ENCODE results near the gene SAYSD1. TPM values are rescaled to one million over a fixed set of nuclear protein-coding genes. Genes with fewer than 3 reads are reported as not detected.
A peak's percentile ranks its signal among the peaks of the same experiment; 100 is the strongest.

The SAYSD1 gene
- total and polyA plus RNA-seq, 9 of the 15 experiments (the other 6 are each of a cell fraction or from before 2014, with no cell fraction given), result 3.5 to 19.1 (median 12.4) TPM

DNA sequence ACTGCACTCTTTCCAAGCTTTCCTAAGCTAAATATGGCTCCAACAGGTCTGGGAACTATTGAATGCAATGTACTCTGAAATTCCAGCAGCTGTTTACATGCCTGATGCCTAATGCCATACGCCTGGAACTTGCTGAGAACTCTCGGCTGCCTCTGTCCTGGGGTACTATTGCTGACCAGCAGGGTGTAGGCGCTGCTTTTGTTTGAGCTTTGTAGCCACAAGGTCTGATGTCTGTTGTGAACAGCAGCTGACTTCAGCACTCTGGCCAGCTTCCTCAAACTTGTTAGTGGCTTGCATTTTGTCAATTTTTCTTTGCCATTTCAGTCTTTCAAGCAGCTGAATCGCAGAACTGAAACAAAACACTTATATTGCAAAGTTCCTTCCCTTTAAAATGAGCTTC, 26.7 kb downstream of the SAYSD1 start (continued):
- TF ChIP-seq, protein P1, sequence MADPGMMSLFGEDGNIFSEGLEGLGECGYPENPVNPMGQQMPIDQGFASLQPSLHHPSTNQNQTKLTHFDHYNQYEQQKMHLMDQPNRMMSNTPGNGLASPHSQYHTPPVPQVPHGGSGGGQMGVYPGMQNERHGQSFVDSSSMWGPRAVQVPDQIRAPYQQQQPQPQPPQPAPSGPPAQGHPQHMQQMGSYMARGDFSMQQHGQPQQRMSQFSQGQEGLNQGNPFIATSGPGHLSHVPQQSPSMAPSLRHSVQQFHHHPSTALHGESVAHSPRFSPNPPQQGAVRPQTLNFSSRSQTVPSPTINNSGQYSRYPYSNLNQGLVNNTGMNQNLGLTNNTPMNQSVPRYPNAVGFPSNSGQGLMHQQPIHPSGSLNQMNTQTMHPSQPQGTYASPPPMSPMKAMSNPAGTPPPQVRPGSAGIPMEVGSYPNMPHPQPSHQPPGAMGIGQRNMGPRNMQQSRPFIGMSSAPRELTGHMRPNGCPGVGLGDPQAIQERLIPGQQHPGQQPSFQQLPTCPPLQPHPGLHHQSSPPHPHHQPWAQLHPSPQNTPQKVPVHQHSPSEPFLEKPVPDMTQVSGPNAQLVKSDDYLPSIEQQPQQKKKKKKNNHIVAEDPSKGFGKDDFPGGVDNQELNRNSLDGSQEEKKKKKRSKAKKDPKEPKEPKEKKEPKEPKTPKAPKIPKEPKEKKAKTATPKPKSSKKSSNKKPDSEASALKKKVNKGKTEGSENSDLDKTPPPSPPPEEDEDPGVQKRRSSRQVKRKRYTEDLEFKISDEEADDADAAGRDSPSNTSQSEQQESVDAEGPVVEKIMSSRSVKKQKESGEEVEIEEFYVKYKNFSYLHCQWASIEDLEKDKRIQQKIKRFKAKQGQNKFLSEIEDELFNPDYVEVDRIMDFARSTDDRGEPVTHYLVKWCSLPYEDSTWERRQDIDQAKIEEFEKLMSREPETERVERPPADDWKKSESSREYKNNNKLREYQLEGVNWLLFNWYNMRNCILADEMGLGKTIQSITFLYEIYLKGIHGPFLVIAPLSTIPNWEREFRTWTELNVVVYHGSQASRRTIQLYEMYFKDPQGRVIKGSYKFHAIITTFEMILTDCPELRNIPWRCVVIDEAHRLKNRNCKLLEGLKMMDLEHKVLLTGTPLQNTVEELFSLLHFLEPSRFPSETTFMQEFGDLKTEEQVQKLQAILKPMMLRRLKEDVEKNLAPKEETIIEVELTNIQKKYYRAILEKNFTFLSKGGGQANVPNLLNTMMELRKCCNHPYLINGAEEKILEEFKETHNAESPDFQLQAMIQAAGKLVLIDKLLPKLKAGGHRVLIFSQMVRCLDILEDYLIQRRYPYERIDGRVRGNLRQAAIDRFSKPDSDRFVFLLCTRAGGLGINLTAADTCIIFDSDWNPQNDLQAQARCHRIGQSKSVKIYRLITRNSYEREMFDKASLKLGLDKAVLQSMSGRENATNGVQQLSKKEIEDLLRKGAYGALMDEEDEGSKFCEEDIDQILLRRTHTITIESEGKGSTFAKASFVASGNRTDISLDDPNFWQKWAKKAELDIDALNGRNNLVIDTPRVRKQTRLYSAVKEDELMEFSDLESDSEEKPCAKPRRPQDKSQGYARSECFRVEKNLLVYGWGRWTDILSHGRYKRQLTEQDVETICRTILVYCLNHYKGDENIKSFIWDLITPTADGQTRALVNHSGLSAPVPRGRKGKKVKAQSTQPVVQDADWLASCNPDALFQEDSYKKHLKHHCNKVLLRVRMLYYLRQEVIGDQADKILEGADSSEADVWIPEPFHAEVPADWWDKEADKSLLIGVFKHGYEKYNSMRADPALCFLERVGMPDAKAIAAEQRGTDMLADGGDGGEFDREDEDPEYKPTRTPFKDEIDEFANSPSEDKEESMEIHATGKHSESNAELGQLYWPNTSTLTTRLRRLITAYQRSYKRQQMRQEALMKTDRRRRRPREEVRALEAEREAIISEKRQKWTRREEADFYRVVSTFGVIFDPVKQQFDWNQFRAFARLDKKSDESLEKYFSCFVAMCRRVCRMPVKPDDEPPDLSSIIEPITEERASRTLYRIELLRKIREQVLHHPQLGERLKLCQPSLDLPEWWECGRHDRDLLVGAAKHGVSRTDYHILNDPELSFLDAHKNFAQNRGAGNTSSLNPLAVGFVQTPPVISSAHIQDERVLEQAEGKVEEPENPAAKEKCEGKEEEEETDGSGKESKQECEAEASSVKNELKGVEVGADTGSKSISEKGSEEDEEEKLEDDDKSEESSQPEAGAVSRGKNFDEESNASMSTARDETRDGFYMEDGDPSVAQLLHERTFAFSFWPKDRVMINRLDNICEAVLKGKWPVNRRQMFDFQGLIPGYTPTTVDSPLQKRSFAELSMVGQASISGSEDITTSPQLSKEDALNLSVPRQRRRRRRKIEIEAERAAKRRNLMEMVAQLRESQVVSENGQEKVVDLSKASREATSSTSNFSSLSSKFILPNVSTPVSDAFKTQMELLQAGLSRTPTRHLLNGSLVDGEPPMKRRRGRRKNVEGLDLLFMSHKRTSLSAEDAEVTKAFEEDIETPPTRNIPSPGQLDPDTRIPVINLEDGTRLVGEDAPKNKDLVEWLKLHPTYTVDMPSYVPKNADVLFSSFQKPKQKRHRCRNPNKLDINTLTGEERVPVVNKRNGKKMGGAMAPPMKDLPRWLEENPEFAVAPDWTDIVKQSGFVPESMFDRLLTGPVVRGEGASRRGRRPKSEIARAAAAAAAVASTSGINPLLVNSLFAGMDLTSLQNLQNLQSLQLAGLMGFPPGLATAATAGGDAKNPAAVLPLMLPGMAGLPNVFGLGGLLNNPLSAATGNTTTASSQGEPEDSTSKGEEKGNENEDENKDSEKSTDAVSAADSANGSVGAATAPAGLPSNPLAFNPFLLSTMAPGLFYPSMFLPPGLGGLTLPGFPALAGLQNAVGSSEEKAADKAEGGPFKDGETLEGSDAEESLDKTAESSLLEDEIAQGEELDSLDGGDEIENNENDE (IDR thresholded peaks at IDR 0.05; ENCODE audit: low read depth, low read length), result no peak
- TF ChIP-seq RAD21 (CRISPR knock-in tag; conservative IDR thresholded peaks at IDR 0.05 in 1 of 2, IDR thresholded peaks at IDR 0.05 in 1 of 2), result peak; percentile 34 to 59; a peak in 3 of 4 replicates
- TF ChIP-seq ZNF217 (CRISPR knock-in tag; IDR thresholded peaks at IDR 0.05), result no peak
- TF ChIP-seq ZNF134 (CRISPR knock-in tag; conservative IDR thresholded peaks at IDR 0.05), result 0 out of 2 replicates have a peak, but pooled peaks have one; percentile 9
- TF ChIP-seq GATAD2A (IDR thresholded peaks at IDR 0.05), result no peak
- TF ChIP-seq JUN (IDR thresholded peaks at IDR 0.05; ENCODE audit: borderline replicate concordance, low read depth, low read length), result no peak
- TF ChIP-seq JUN (CRISPR knock-in tag; IDR thresholded peaks at IDR 0.05; ENCODE audit: borderline replicate concordance), result no peak
- TF ChIP-seq, protein P2, sequence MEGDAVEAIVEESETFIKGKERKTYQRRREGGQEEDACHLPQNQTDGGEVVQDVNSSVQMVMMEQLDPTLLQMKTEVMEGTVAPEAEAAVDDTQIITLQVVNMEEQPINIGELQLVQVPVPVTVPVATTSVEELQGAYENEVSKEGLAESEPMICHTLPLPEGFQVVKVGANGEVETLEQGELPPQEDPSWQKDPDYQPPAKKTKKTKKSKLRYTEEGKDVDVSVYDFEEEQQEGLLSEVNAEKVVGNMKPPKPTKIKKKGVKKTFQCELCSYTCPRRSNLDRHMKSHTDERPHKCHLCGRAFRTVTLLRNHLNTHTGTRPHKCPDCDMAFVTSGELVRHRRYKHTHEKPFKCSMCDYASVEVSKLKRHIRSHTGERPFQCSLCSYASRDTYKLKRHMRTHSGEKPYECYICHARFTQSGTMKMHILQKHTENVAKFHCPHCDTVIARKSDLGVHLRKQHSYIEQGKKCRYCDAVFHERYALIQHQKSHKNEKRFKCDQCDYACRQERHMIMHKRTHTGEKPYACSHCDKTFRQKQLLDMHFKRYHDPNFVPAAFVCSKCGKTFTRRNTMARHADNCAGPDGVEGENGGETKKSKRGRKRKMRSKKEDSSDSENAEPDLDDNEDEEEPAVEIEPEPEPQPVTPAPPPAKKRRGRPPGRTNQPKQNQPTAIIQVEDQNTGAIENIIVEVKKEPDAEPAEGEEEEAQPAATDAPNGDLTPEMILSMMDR (IDR thresholded peaks at IDR 0.05 in 2 of 3, conservative IDR thresholded peaks at IDR 0.05 in 1 of 3; ENCODE audit: insufficient read depth in 2 of 3, low read depth in 1 of 3, low read length in 3 of 3), result peak; percentile 38 to 67 (median 52); a peak in 5 of 6 replicates
- TF ChIP-seq ZNF717 (CRISPR knock-in tag; IDR thresholded peaks at IDR 0.05), result no peak
